PC-9 (cell line): Measurements from ENCODE around the gene KREMEN1. TPM values are rescaled to one million over a fixed set of nuclear protein-coding genes. Genes with fewer than 3 reads are reported as not detected.

Experiments
- BruUV-seq: library from RNA; stranded (reverse); fragments of 400-500 nt; replicated peaks from 2 replicates; lab custom pipeline; 2021; lab: Mats Ljungman, UMichigan
- CTCF ChIA-PET: fragments of 300-600 bp; sonication (Branson Sonifier 250); formaldehyde crosslinking; loops from one replicate; lab custom pipeline; 2022; ENCODE audit warnings: antibody characterized with exemption; lab: Charles Lee
- POLR2A ChIA-PET: fragments of 300-600 bp; sonication (Branson Sonifier 250); formaldehyde crosslinking; loops from one replicate; lab custom pipeline; 2022; ENCODE audit warnings: antibody characterized with exemption; ENCODE audit not compliant: unreplicated experiment; lab: Charles Lee
- DNase-seq, 2 experiments: peaks; one replicate each; pipeline versions ENCODE4 v3.0.0 to v3.0.0-alpha.2; 2015 to 2022; ENCODE audit warnings: mixed read lengths in 1 of 2
- H2AFZ ChIP-seq: fragments of 200-600 bp; sonication (generic); 2 replicates; pipeline ENCODE4 v1.8.1; 2017; ENCODE audit warnings: antibody characterized with exemption
- H3F3A ChIP-seq: fragments of 200-600 bp; sonication (generic); 2 replicates; pipeline ENCODE4 v1.8.1; 2017; ENCODE audit warnings: antibody characterized with exemption, mild to moderate bottlenecking, low read depth; ENCODE audit not compliant: insufficient read depth
- H3K27ac ChIP-seq: fragments of 200-600 bp; sonication (generic); 2 replicates; pipeline ENCODE4 v1.6.1; 2016; ENCODE audit warnings: mixed run types
- H3K27me3 ChIP-seq: fragments of 200-600 bp; sonication (generic); 2 replicates; pipeline ENCODE4 v1.6.1; 2016; ENCODE audit warnings: low read depth, mixed run types; ENCODE audit not compliant: insufficient read depth
- H3K36me3 ChIP-seq: fragments of 200-600 bp; sonication (generic); 2 replicates; pipeline ENCODE4 v1.6.1; 2016; ENCODE audit warnings: low read depth, mixed run types
- H3K4me1 ChIP-seq: fragments of 200-600 bp; sonication (generic); replicated peaks from 2 replicates; pipeline ENCODE4 v1.6.1; 2016; ENCODE audit warnings: mixed run types; ENCODE audit not compliant: insufficient read depth
- H3K4me2 ChIP-seq: fragments of 200-600 bp; sonication (generic); 2 replicates; pipeline ENCODE4 v1.6.1; 2017; ENCODE audit warnings: mixed run types
- H3K4me3 ChIP-seq: fragments of 200-600 bp; sonication (generic); 2 replicates; pipeline ENCODE4 v1.6.1; 2016; ENCODE audit warnings: mixed run types
- H3K79me2 ChIP-seq: fragments of 200-600 bp; sonication (generic); 2 replicates; pipeline ENCODE4 v1.6.1; 2017; ENCODE audit warnings: low read depth, mixed run types
- H3K9me2 ChIP-seq: fragments of 200-600 bp; sonication (generic); 2 replicates; pipeline ENCODE4 v1.8.1; 2017; ENCODE audit warnings: mild to moderate bottlenecking; ENCODE audit not compliant: insufficient read depth
- H3K9me3 ChIP-seq: fragments of 200-600 bp; sonication (generic); 2 replicates; pipeline ENCODE4 v1.8.1; 2016; ENCODE audit warnings: low read depth; ENCODE audit not compliant: insufficient read depth
- H4K20me1 ChIP-seq: fragments of 200-600 bp; sonication (generic); 2 replicates; pipeline ENCODE4 v1.8.1; 2017; ENCODE audit not compliant: insufficient read depth
- CTCF ChIP-seq: fragments of 200-600 bp; sonication (generic); conservative IDR thresholded peaks from 2 replicates; pipeline ENCODE4 v1.6.1; 2017; ENCODE audit warnings: mixed run types, antibody characterized with exemption, mild to moderate bottlenecking, moderate library complexity
- EZH2 ChIP-seq: fragments of 200-600 bp; sonication (generic); IDR thresholded peaks from 2 replicates; pipeline ENCODE4 v1.8.0; 2017; ENCODE audit warnings: antibody characterized with exemption, low read depth
- intact Hi-C: fragments of 100-400 bp; cut with micrococcal nuclease; formaldehyde crosslinking; loops from one replicate; pipeline ENCODE4 v1.10.0; 2022; ENCODE audit not compliant: unreplicated experiment
- total RNA-seq: library from RNA; stranded (reverse); gene quantifications from 2 replicates; pipeline ENCODE4 v1.2.3, GENCODE V29; 2021

Gene KREMEN1
- total RNA-seq, 1 experiment from 2014 or later, result 6.1 TPM

GRCh38 chr22:29060931-29061330 lies 11.9 kb upstream of the KREMEN1 start:
- Histone ChIP-seq H3K4me2 (no peak overlapping the region), H3K27me3 (no peaks in the 10 kb centered on the region), H3K9me2 (0 out of 2 replicates have a peak, but pooled peaks cover 1% of the 10 kb centered on the region), H3K79me2 (no peaks in the 10 kb centered on the region), H3K4me3 (no peak overlapping the region), H3K36me3 (no peaks in the 10 kb centered on the region), H3F3A (no peaks in the 10 kb centered on the region), H3K9me3 (no peaks in the 10 kb centered on the region), H2AFZ (no peak overlapping the region), H3K27ac (no peak overlapping the region), H3K4me1 (no peaks in the 10 kb centered on the region), H4K20me1 (no peaks in the 10 kb centered on the region)
- DNase-seq, result no peak
- no peak for TF ChIP-seq CTCF
- TF ChIP-seq EZH2, result no peak
- BruUV-seq, result no TSS peak
- ChIA-PET CTCF (no interaction called here), POLR2A (no interaction called here)
- intact Hi-C loops, result no loop called here

- no peaks in the 10 kb centered on the region for H3K27me3 ChIP-seq
- intact Hi-C loops, result no loop called here
- TF ChIP-seq EZH2 (no peak), CTCF (no peak)
- BruUV-seq, result no TSS peak
- no peak for DNase-seq
- H2AFZ ChIP-seq, result no peak within 1 kb of the TSS
- H3K9me2 ChIP-seq, result 0 out of 2 replicates have a peak, but pooled peaks cover 4% of the 10 kb centered on the region
- H3K9me3 ChIP-seq, result no peaks in the 10 kb centered on the region
- H3F3A ChIP-seq, result no peaks in the 10 kb centered on the region
- H3K27ac ChIP-seq, result no peak within 1 kb of the TSS
- H3K4me1 ChIP-seq, result no peaks in the 10 kb centered on the region
- CTCF ChIA-PET, result no interaction called here
- H3K4me2 ChIP-seq, result no peak within 1 kb of the TSS
- POLR2A ChIA-PET, result no interaction called here
- H3K79me2 ChIP-seq, result no peaks in the 10 kb centered on the region
- no peak within 1 kb of the TSS for H3K4me3 ChIP-seq
- H4K20me1 ChIP-seq, result no peaks in the 10 kb centered on the region
- H3K36me3 ChIP-seq, result no peaks in the 10 kb centered on the region
Observed at GRCh38 chr22:29061773-29062172, 11.1 kb upstream of the KREMEN1 start, which contains the start of gene C22orf31. C22orf31 (minus strand) TSS chr22:29061831; CDS start chr22:29061792, 39 bp downstream.

- no TSS peak for BruUV-seq
- DNase-seq, result no peak
- Histone ChIP-seq H3K4me2 (no peak overlapping the region), H3F3A (no peaks in the 10 kb centered on the region), H3K27ac (no peak overlapping the region), H3K4me1 (no peaks in the 10 kb centered on the region), H4K20me1 (no peaks in the 10 kb centered on the region), H2AFZ (no peak overlapping the region), H3K9me2 (0 out of 2 replicates have a peak, but pooled peaks cover 4% of the 10 kb centered on the region), H3K79me2 (no peaks in the 10 kb centered on the region), H3K4me3 (no peak overlapping the region), H3K9me3 (no peaks in the 10 kb centered on the region), H3K27me3 (no peaks in the 10 kb centered on the region), H3K36me3 (no peaks in the 10 kb centered on the region)
- ChIA-PET POLR2A (no interaction called here), CTCF (no interaction called here)
- intact Hi-C loops, result no loop called here
- TF ChIP-seq CTCF (no peak), EZH2 (no peak)
Observed at GRCh38 chr22:29062286-29062821, 10.5 kb upstream of the KREMEN1 start.
